Peyer's patch (tissue), 4 donors: ENCODE measurements around the gene LAGE3.
A peak's percentile ranks its signal among the peaks of the same experiment; 100 is the strongest.

Experiments used
- CTCF ChIP-seq, 6 experiments: fragments of 450-650 bp in 4 of 6; fragments of 200-600 bp in 2 of 6; sonication (generic) in 1 of 6; IDR thresholded peaks; one replicate each; pipeline ENCODE4 v1.5.1; 2017 to 2019; ENCODE audit warnings: antibody characterized with exemption in 6 of 6, mild to moderate bottlenecking in 3 of 6, moderate library complexity in 1 of 6
- POLR2A ChIP-seq, 2 donors: fragments of 450-650 bp; IDR thresholded peaks; one replicate each; pipeline ENCODE4 v1.5.1; 2017; ENCODE audit warnings: antibody characterized with exemption in 2 of 2, mild to moderate bottlenecking in 2 of 2, moderate library complexity in 2 of 2

- peak in 1 of 2 donors; percentile 45 for TF ChIP-seq POLR2A (IDR thresholded peaks at IDR 0.05)
- peak in 1 of 6 experiments; percentile 4 for TF ChIP-seq CTCF (IDR thresholded peaks at IDR 0.05)
Measured at GRCh38 chrX:154486396-154487207, 7.5 kb upstream of the LAGE3 start, which contains the start of gene UBL4A.
